ENCODE data around the gene GRIK4.

- TF ChIP-seq GATA3 (IDR thresholded peaks at IDR 0.05; ENCODE audit: low read depth, low read length): no peak
- TF ChIP-seq GATA2 (IDR thresholded peaks at IDR 0.05; ENCODE audit: low read depth, low read length): no peak
Observed at GRCh38 chr11:120853435-120853834, 341.9 kb downstream of the GRIK4 start.
